ENCODE data around the gene COL9A1. TPM values are rescaled to one million over a fixed set of nuclear protein-coding genes. Genes with fewer than 3 reads are reported as not detected.

The COL9A1 gene
- total RNA-seq, 1 donor from 2014 or later, result not detected

- Mint-ChIP-seq H3K9me3 (no peaks in the 10 kb centered on the region), H3K36me3 (ENCODE audit: low read depth) (no peaks in the 10 kb centered on the region)
These were observed 86.1 kb downstream of the COL9A1 start for GRCh38 chr6:70216767-70217166.

GRCh38 chr6:70215460-70216108, 87.3 kb downstream of the COL9A1 start:
- no peaks in the 10 kb centered on the region for H3K4me1 Mint-ChIP-seq (ENCODE audit: low read depth)
- H3K36me3 Mint-ChIP-seq (ENCODE audit: low read depth), result no peaks in the 10 kb centered on the region
- no peak overlapping the region for H3K4me3 Mint-ChIP-seq
- intact Hi-C loops (cut with micrococcal nuclease), result no loop called here
- H3K27ac Mint-ChIP-seq, result no peak overlapping the region
- no peak for DNase-seq (ENCODE audit: low spot score)
- no peaks in the 10 kb centered on the region for H3K9me3 Mint-ChIP-seq
- H3K27me3 Mint-ChIP-seq (ENCODE audit: insufficient read depth), result peaks cover 2% of the 10 kb centered on the region

More at GRCh38 chr6:70216767-70217166, 86.1 kb downstream of the COL9A1 start:
- H3K4me3 Mint-ChIP-seq, result no peak overlapping the region
- DNase-seq (ENCODE audit: low spot score), result no peak
- peaks cover 2% of the 10 kb centered on the region for H3K27me3 Mint-ChIP-seq (ENCODE audit: insufficient read depth)
- no peak overlapping the region for H3K27ac Mint-ChIP-seq
- intact Hi-C loops (cut with micrococcal nuclease), result no loop called here
- H3K4me1 Mint-ChIP-seq (ENCODE audit: low read depth), result no peaks in the 10 kb centered on the region

GRCh38 chr6:70210462-70210861, 92.4 kb downstream of the COL9A1 start:
- DNase-seq (ENCODE audit: low spot score), result no peak
- Mint-ChIP-seq H3K4me3 (no peak overlapping the region), H3K27me3 (ENCODE audit: insufficient read depth) (no peaks in the 10 kb centered on the region), H3K4me1 (ENCODE audit: low read depth) (no peaks in the 10 kb centered on the region), H3K27ac (no peak overlapping the region), H3K36me3 (ENCODE audit: low read depth) (no peaks in the 10 kb centered on the region), H3K9me3 (no peaks in the 10 kb centered on the region)
- intact Hi-C loops (cut with micrococcal nuclease), result no loop called here

GRCh38 chr6:70208235-70208790, 94.6 kb downstream of the COL9A1 start:
- Mint-ChIP-seq H3K36me3 (ENCODE audit: low read depth) (no peaks in the 10 kb centered on the region), H3K27ac (no peak overlapping the region), H3K9me3 (no peaks in the 10 kb centered on the region), H3K4me1 (ENCODE audit: low read depth) (no peaks in the 10 kb centered on the region), H3K27me3 (ENCODE audit: insufficient read depth) (no peaks in the 10 kb centered on the region), H3K4me3 (no peak overlapping the region)
- intact Hi-C loops (cut with micrococcal nuclease), result no loop called here
- DNase-seq (ENCODE audit: low spot score), result no peak

GRCh38 chr6:70198785-70199184, 104.1 kb downstream of the COL9A1 start:
- Mint-ChIP-seq H3K27me3 (ENCODE audit: insufficient read depth) (peaks cover 7% of the 10 kb centered on the region), H3K9me3 (no peaks in the 10 kb centered on the region), H3K4me1 (ENCODE audit: low read depth) (no peaks in the 10 kb centered on the region), H3K4me3 (no peak overlapping the region), H3K36me3 (ENCODE audit: low read depth) (no peaks in the 10 kb centered on the region), H3K27ac (no peak overlapping the region)
- DNase-seq (ENCODE audit: low spot score), result no peak
- intact Hi-C loops (cut with micrococcal nuclease), result no loop called here

- Mint-ChIP-seq H3K4me1 (ENCODE audit: low read depth) (no peaks in the 10 kb centered on the region), H3K36me3 (ENCODE audit: low read depth) (no peaks in the 10 kb centered on the region), H3K4me3 (no peak overlapping the region), H3K27ac (no peak overlapping the region), H3K27me3 (ENCODE audit: insufficient read depth) (peaks cover 13% of the 10 kb centered on the region), H3K9me3 (no peaks in the 10 kb centered on the region)
- intact Hi-C loops (cut with micrococcal nuclease), result no loop called here
- DNase-seq (ENCODE audit: low spot score), result no peak
These were observed 106.4 kb downstream of the COL9A1 start for GRCh38 chr6:70196531-70196930.

GRCh38 chr6:70194421-70194820, 108.5 kb downstream of the COL9A1 start:
- H3K36me3 Mint-ChIP-seq (ENCODE audit: low read depth), result no peaks in the 10 kb centered on the region
- H3K4me1 Mint-ChIP-seq (ENCODE audit: low read depth), result no peaks in the 10 kb centered on the region
- intact Hi-C loops (cut with micrococcal nuclease), result no loop called here
- DNase-seq (ENCODE audit: low spot score), result no peak
- H3K27ac Mint-ChIP-seq, result no peak overlapping the region
- H3K27me3 Mint-ChIP-seq (ENCODE audit: insufficient read depth), result peaks cover 6% of the 10 kb centered on the region
- H3K4me3 Mint-ChIP-seq, result no peak overlapping the region
- H3K9me3 Mint-ChIP-seq, result no peaks in the 10 kb centered on the region

- intact Hi-C loops (cut with micrococcal nuclease), result no loop called here
- H3K27ac Mint-ChIP-seq, result no peak overlapping the region
- DNase-seq (ENCODE audit: low spot score), result no peak
These were observed 114.7 kb downstream of the COL9A1 start for GRCh38 chr6:70188202-70188601.

GRCh38 chr6:70186461-70186860, 116.4 kb downstream of the COL9A1 start:
- Mint-ChIP-seq H3K36me3 (ENCODE audit: low read depth) (no peaks in the 10 kb centered on the region), H3K9me3 (no peaks in the 10 kb centered on the region), H3K27me3 (ENCODE audit: insufficient read depth) (no peaks in the 10 kb centered on the region), H3K4me1 (ENCODE audit: low read depth) (no peaks in the 10 kb centered on the region), H3K4me3 (no peak overlapping the region), H3K27ac (no peak overlapping the region)
- intact Hi-C loops (cut with micrococcal nuclease), result no loop called here
- DNase-seq (ENCODE audit: low spot score), result no peak

More at GRCh38 chr6:70188202-70188601, 114.7 kb downstream of the COL9A1 start:
- Mint-ChIP-seq H3K27me3 (ENCODE audit: insufficient read depth) (peaks cover 6% of the 10 kb centered on the region), H3K4me1 (ENCODE audit: low read depth) (no peaks in the 10 kb centered on the region), H3K4me3 (no peak overlapping the region), H3K36me3 (ENCODE audit: low read depth) (no peaks in the 10 kb centered on the region), H3K9me3 (no peaks in the 10 kb centered on the region)

- Mint-ChIP-seq H3K4me1 (ENCODE audit: low read depth) (no peaks in the 10 kb centered on the region), H3K9me3 (no peaks in the 10 kb centered on the region), H3K4me3 (no peak overlapping the region), H3K27me3 (ENCODE audit: insufficient read depth) (no peaks in the 10 kb centered on the region), H3K36me3 (ENCODE audit: low read depth) (no peaks in the 10 kb centered on the region), H3K27ac (no peak overlapping the region)
- intact Hi-C loops (cut with micrococcal nuclease), result no loop called here
- no peak for DNase-seq (ENCODE audit: low spot score)
These were observed 118.2 kb downstream of the COL9A1 start for GRCh38 chr6:70184723-70185122.

- DNase-seq (ENCODE audit: low spot score), result no peak
- Mint-ChIP-seq H3K27ac (no peak overlapping the region), H3K9me3 (no peaks in the 10 kb centered on the region), H3K27me3 (ENCODE audit: insufficient read depth) (no peaks in the 10 kb centered on the region), H3K4me3 (no peak overlapping the region), H3K36me3 (ENCODE audit: low read depth) (no peaks in the 10 kb centered on the region), H3K4me1 (ENCODE audit: low read depth) (no peaks in the 10 kb centered on the region)
- intact Hi-C loops (cut with micrococcal nuclease), result no loop called here
These were observed 119.3 kb downstream of the COL9A1 start for GRCh38 chr6:70183538-70183937.

GRCh38 chr6:70180901-70181599, 121.8 kb downstream of the COL9A1 start:
- no peak for DNase-seq (ENCODE audit: low spot score)
- H3K4me1 Mint-ChIP-seq (ENCODE audit: low read depth), result no peaks in the 10 kb centered on the region
- no peaks in the 10 kb centered on the region for H3K9me3 Mint-ChIP-seq
- H3K27me3 Mint-ChIP-seq (ENCODE audit: insufficient read depth), result no peaks in the 10 kb centered on the region
- H3K36me3 Mint-ChIP-seq (ENCODE audit: low read depth), result no peaks in the 10 kb centered on the region
- no peak overlapping the region for H3K27ac Mint-ChIP-seq
- intact Hi-C loops (cut with micrococcal nuclease), result no loop called here
- H3K4me3 Mint-ChIP-seq, result no peak overlapping the region

GRCh38 chr6:70180183-70180900, 122.5 kb downstream of the COL9A1 start:
- H3K27ac Mint-ChIP-seq, result no peak overlapping the region
- H3K36me3 Mint-ChIP-seq (ENCODE audit: low read depth), result no peaks in the 10 kb centered on the region
- no peaks in the 10 kb centered on the region for H3K4me1 Mint-ChIP-seq (ENCODE audit: low read depth)
- no peak for DNase-seq (ENCODE audit: low spot score)
- no peaks in the 10 kb centered on the region for H3K27me3 Mint-ChIP-seq (ENCODE audit: insufficient read depth)
- no peaks in the 10 kb centered on the region for H3K9me3 Mint-ChIP-seq
- H3K4me3 Mint-ChIP-seq, result no peak overlapping the region
- intact Hi-C loops (cut with micrococcal nuclease), result no loop called here
